Measurements from ENCODE around the gene EIF3D.

Gene EIF3D

GRCh38 chr22:36467042-36467810 is 61.7 kb downstream of the EIF3D start:
- Mint-ChIP-seq H3K36me3 (ENCODE audit: low read depth) (peaks cover 10% of the 10 kb centered on the region), H3K4me1 (peaks cover 10% of the 10 kb centered on the region), H3K4me3 (no peak overlapping the region), H3K9me3 (no peaks in the 10 kb centered on the region), H3K27me3 (ENCODE audit: low read depth, poor library complexity) (peaks cover 3% of the 10 kb centered on the region), H3K27ac (no peak overlapping the region)
- TF ChIP-seq, protein P1, sequence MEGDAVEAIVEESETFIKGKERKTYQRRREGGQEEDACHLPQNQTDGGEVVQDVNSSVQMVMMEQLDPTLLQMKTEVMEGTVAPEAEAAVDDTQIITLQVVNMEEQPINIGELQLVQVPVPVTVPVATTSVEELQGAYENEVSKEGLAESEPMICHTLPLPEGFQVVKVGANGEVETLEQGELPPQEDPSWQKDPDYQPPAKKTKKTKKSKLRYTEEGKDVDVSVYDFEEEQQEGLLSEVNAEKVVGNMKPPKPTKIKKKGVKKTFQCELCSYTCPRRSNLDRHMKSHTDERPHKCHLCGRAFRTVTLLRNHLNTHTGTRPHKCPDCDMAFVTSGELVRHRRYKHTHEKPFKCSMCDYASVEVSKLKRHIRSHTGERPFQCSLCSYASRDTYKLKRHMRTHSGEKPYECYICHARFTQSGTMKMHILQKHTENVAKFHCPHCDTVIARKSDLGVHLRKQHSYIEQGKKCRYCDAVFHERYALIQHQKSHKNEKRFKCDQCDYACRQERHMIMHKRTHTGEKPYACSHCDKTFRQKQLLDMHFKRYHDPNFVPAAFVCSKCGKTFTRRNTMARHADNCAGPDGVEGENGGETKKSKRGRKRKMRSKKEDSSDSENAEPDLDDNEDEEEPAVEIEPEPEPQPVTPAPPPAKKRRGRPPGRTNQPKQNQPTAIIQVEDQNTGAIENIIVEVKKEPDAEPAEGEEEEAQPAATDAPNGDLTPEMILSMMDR (IDR thresholded peaks at IDR 0.05): no peak
- DNase-seq: no peak

GRCh38 chr22:36466258-36466657 is 62.7 kb downstream of the EIF3D start:
- H3K27ac Mint-ChIP-seq: no peak overlapping the region
- no peaks in the 10 kb centered on the region for H3K9me3 Mint-ChIP-seq
- H3K4me1 Mint-ChIP-seq: peaks cover 20% of the 10 kb centered on the region
- no peak for DNase-seq
- no peak overlapping the region for H3K4me3 Mint-ChIP-seq
- H3K36me3 Mint-ChIP-seq (ENCODE audit: low read depth): peaks cover 5% of the 10 kb centered on the region
- peaks cover 3% of the 10 kb centered on the region for H3K27me3 Mint-ChIP-seq (ENCODE audit: low read depth, poor library complexity)
- TF ChIP-seq, protein P1 (IDR thresholded peaks at IDR 0.05): no peak

GRCh38 chr22:36465232-36466021 is 63.5 kb downstream of the EIF3D start:
- no peak for DNase-seq
- TF ChIP-seq, protein P1 (IDR thresholded peaks at IDR 0.05): no peak
- Mint-ChIP-seq H3K27ac (no peak overlapping the region), H3K36me3 (ENCODE audit: low read depth) (peaks cover 5% of the 10 kb centered on the region), H3K27me3 (ENCODE audit: low read depth, poor library complexity) (peaks cover 3% of the 10 kb centered on the region), H3K9me3 (no peaks in the 10 kb centered on the region), H3K4me1 (peaks cover 28% of the 10 kb centered on the region), H3K4me3 (no peak overlapping the region)

- H3K4me1 Mint-ChIP-seq: peaks cover 30% of the 10 kb centered on the region
- no peak for DNase-seq
These were observed 64.2 kb downstream of the EIF3D start for GRCh38 chr22:36464715-36465231.

GRCh38 chr22:36463783-36464184 is 65.2 kb downstream of the EIF3D start:
- DNase-seq: no peak
- peaks cover 39% of the 10 kb centered on the region for H3K4me1 Mint-ChIP-seq
- no peak overlapping the region for H3K4me3 Mint-ChIP-seq
- H3K36me3 Mint-ChIP-seq (ENCODE audit: low read depth): peaks cover 5% of the 10 kb centered on the region
- no peaks in the 10 kb centered on the region for H3K9me3 Mint-ChIP-seq
- H3K27me3 Mint-ChIP-seq (ENCODE audit: low read depth, poor library complexity): peaks cover 3% of the 10 kb centered on the region
- H3K27ac Mint-ChIP-seq: no peak overlapping the region
- TF ChIP-seq, protein P1 (IDR thresholded peaks at IDR 0.05): no peak

More at GRCh38 chr22:36464715-36465231, 64.2 kb downstream of the EIF3D start:
- Mint-ChIP-seq H3K4me3 (no peak overlapping the region), H3K27me3 (ENCODE audit: low read depth, poor library complexity) (peaks cover 3% of the 10 kb centered on the region), H3K9me3 (no peaks in the 10 kb centered on the region), H3K36me3 (ENCODE audit: low read depth) (peaks cover 5% of the 10 kb centered on the region), H3K27ac (peak overlapping the region; percentile 74)
- TF ChIP-seq, protein P1 (IDR thresholded peaks at IDR 0.05): no peak
